Measurements from ENCODE around the gene SETX.
A peak's percentile ranks its signal among the peaks of the same experiment; 100 is the strongest.

Gene SETX

DNA sequence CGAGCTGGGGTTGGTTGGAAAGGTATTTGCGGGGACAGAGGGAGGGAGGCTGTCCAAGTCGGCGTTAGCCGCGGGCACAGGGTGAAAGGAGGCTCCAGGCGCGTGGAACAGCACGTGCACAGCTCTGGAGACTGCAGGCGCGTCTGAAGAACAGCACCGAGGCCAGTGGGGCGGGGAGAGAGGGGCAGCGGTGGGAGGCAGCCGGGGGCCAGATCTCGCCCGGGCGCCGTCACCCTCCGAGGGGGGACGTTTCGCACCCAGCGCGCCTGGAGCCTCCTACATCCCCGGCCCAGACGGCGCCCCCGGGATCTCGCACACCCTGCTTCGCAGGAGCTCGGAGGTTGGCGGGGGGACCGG, 113.3 kb downstream of the SETX start (continued):
- TF ChIP-seq, protein P1, sequence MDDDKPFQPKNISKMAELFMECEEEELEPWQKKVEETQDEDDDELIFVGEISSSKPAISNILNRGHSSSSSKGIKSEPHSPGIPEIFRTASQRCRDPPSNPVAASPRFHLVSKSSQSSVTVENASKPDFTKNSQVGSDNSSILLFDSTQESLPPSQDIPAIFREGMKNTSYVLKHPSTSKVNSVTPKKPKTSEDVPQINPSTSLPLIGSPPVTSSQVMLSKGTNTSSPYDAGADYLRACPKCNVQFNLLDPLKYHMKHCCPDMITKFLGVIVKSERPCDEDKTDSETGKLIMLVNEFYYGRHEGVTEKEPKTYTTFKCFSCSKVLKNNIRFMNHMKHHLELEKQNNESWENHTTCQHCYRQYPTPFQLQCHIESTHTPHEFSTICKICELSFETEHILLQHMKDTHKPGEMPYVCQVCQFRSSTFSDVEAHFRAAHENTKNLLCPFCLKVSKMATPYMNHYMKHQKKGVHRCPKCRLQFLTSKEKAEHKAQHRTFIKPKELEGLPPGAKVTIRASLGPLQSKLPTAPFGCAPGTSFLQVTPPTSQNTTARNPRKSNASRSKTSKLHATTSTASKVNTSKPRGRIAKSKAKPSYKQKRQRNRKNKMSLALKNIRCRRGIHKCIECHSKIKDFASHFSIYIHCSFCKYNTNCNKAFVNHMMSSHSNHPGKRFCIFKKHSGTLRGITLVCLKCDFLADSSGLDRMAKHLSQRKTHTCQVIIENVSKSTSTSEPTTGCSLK (tag by site-specific recombination; IDR thresholded peaks at IDR 0.05) = no peak
- TF ChIP-seq ZNF548 (tag by site-specific recombination; IDR thresholded peaks at IDR 0.05) (no peak), ZNF2 (tag by site-specific recombination; IDR thresholded peaks at IDR 0.05) (peak; percentile 36; the same call in 1 of the 2 replicates), SP2 (tag by site-specific recombination; IDR thresholded peaks at IDR 0.05) (no peak; the same call in 1 of the 2 replicates), ZBTB20 (tag by site-specific recombination; IDR thresholded peaks at IDR 0.05) (peak; percentile 65; the same call in 1 of the 2 replicates), ZIC2 (tag by site-specific recombination; IDR thresholded peaks at IDR 0.05) (peak; percentile 90), ZNF792 (tag by site-specific recombination; IDR thresholded peaks at IDR 0.05) (peak; percentile 55; the same call in 1 of the 2 replicates), ZNF112 (tag by site-specific recombination; IDR thresholded peaks at IDR 0.05) (no peak), ZFP37 (tag by site-specific recombination; IDR thresholded peaks at IDR 0.05) (no peak), ZNF837 (tag by site-specific recombination; IDR thresholded peaks at IDR 0.05) (no peak), KLF7 (tag by site-specific recombination; IDR thresholded peaks at IDR 0.05; ENCODE audit: borderline replicate concordance) (0 out of 2 replicates have a peak, but pooled peaks have one; percentile 24), KLF16 (tag by site-specific recombination; IDR thresholded peaks at IDR 0.05) (peak; percentile 56), ZSCAN30 (tag by site-specific recombination; IDR thresholded peaks at IDR 0.05) (no peak), ZNF600 (tag by site-specific recombination; IDR thresholded peaks at IDR 0.05) (peak; percentile 92; the same call in 1 of the 2 replicates), ZNF366 (tag by site-specific recombination; conservative IDR thresholded peaks at IDR 0.05) (peak; percentile 70), ZNF121 (tag by site-specific recombination; IDR thresholded peaks at IDR 0.05) (no peak), ZNF302 (tag by site-specific recombination; IDR thresholded peaks at IDR 0.05; ENCODE audit: low read depth) (no peak), GLI4 (tag by site-specific recombination; IDR thresholded peaks at IDR 0.05) (no peak), REPIN1 (tag by site-specific recombination; IDR thresholded peaks at IDR 0.05; ENCODE audit: low read depth) (0 out of 2 replicates have a peak, but pooled peaks have one; percentile 48), ZNF473 (tag by site-specific recombination; IDR thresholded peaks at IDR 0.05) (no peak), ZNF596 (tag by site-specific recombination; IDR thresholded peaks at IDR 0.05) (no peak), ZNF239 (tag by site-specific recombination; IDR thresholded peaks at IDR 0.05) (no peak), ZNF621 (tag by site-specific recombination; IDR thresholded peaks at IDR 0.05) (no peak), TRIM28 (IDR thresholded peaks at IDR 0.05; ENCODE audit: borderline replicate concordance, low read length) (no peak), GLIS2 (tag by site-specific recombination; IDR thresholded peaks at IDR 0.05) (peak; percentile 96), ZNF202 (tag by site-specific recombination; IDR thresholded peaks at IDR 0.05; ENCODE audit: borderline replicate concordance) (0 out of 2 replicates have a peak, but pooled peaks have one; percentile 16)
- TF ChIP-seq, protein P2, sequence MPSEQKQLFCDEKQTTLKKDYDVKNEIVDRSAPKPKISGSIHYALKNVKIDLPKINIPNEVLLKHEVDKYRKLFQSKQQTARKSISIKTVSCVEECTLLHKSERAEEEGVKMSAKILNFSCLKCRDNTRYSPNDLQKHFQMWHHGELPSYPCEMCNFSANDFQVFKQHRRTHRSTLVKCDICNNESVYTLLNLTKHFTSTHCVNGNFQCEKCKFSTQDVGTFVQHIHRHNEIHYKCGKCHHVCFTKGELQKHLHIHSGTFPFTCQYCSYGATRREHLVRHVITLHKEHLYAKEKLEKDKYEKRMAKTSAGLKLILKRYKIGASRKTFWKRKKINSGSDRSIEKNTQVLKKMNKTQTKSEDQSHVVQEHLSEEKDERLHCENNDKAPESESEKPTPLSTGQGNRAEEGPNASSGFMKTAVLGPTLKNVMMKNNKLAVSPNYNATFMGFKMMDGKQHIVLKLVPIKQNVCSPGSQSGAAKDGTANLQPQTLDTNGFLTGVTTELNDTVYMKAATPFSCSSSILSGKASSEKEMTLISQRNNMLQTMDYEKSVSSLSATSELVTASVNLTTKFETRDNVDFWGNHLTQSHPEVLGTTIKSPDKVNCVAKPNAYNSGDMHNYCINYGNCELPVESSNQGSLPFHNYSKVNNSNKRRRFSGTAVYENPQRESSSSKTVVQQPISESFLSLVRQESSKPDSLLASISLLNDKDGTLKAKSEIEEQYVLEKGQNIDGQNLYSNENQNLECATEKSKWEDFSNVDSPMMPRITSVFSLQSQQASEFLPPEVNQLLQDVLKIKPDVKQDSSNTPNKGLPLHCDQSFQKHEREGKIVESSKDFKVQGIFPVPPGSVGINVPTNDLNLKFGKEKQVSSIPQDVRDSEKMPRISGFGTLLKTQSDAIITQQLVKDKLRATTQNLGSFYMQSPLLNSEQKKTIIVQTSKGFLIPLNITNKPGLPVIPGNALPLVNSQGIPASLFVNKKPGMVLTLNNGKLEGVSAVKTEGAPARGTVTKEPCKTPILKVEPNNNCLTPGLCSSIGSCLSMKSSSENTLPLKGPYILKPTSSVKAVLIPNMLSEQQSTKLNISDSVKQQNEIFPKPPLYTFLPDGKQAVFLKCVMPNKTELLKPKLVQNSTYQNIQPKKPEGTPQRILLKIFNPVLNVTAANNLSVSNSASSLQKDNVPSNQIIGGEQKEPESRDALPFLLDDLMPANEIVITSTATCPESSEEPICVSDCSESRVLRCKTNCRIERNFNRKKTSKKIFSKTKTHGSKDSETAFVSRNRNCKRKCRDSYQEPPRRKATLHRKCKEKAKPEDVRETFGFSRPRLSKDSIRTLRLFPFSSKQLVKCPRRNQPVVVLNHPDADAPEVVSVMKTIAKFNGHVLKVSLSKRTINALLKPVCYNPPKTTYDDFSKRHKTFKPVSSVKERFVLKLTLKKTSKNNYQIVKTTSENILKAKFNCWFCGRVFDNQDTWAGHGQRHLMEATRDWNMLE (tag by site-specific recombination; conservative IDR thresholded peaks at IDR 0.05; ENCODE audit: low read depth) = no peak
- TF ChIP-seq, protein P3, sequence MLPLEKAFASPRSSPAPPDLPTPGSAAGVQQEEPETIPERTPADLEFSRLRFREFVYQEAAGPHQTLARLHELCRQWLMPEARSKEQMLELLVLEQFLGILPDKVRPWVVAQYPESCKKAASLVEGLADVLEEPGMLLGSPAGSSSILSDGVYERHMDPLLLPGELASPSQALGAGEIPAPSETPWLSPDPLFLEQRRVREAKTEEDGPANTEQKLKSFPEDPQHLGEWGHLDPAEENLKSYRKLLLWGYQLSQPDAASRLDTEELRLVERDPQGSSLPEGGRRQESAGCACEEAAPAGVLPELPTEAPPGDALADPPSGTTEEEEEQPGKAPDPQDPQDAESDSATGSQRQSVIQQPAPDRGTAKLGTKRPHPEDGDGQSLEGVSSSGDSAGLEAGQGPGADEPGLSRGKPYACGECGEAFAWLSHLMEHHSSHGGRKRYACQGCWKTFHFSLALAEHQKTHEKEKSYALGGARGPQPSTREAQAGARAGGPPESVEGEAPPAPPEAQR (tag by site-specific recombination; IDR thresholded peaks at IDR 0.05) = no peak
- TF ChIP-seq, protein P4, sequence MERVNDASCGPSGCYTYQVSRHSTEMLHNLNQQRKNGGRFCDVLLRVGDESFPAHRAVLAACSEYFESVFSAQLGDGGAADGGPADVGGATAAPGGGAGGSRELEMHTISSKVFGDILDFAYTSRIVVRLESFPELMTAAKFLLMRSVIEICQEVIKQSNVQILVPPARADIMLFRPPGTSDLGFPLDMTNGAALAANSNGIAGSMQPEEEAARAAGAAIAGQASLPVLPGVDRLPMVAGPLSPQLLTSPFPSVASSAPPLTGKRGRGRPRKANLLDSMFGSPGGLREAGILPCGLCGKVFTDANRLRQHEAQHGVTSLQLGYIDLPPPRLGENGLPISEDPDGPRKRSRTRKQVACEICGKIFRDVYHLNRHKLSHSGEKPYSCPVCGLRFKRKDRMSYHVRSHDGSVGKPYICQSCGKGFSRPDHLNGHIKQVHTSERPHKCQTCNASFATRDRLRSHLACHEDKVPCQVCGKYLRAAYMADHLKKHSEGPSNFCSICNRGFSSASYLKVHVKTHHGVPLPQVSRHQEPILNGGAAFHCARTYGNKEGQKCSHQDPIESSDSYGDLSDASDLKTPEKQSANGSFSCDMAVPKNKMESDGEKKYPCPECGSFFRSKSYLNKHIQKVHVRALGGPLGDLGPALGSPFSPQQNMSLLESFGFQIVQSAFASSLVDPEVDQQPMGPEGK (tag by site-specific recombination; IDR thresholded peaks at IDR 0.05) = peak; percentile 78
- TF ChIP-seq, protein P5, sequence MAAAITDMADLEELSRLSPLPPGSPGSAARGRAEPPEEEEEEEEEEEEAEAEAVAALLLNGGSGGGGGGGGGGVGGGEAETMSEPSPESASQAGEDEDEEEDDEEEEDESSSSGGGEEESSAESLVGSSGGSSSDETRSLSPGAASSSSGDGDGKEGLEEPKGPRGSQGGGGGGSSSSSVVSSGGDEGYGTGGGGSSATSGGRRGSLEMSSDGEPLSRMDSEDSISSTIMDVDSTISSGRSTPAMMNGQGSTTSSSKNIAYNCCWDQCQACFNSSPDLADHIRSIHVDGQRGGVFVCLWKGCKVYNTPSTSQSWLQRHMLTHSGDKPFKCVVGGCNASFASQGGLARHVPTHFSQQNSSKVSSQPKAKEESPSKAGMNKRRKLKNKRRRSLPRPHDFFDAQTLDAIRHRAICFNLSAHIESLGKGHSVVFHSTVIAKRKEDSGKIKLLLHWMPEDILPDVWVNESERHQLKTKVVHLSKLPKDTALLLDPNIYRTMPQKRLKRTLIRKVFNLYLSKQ (tag by site-specific recombination; IDR thresholded peaks at IDR 0.05; ENCODE audit: borderline replicate concordance) = no peak

Data from HEK293 (cell line).